Measurements from ENCODE around the gene LRRC4B. TPM values are rescaled to one million over a fixed set of nuclear protein-coding genes. Genes with fewer than 3 reads are reported as not detected.

Gene LRRC4B
- total and polyA plus RNA-seq, 2 of the 8 experiments (the other 6 are each of a cell fraction or from before 2014, with no cell fraction given), result 13.4 to 21.2 TPM

GRCh38 chr19:50476907-50477238, 91.4 kb downstream of the LRRC4B start:
- Histone ChIP-seq H4K5ac (ENCODE audit: insufficient read length, low read depth, low read length) (no peak overlapping the region), H3K4me2 (ENCODE audit: insufficient read depth in 1 of 2, low read depth in 2 of 2, low read length in 2 of 2) (peak overlapping the region; percentile 59 to 69), H3K4me3 (ENCODE audit: extremely low read depth in 1 of 4, insufficient read depth in 2 of 4, low read depth in 3 of 4, low read length in 4 of 4) (peak overlapping the region; percentile 79 to 92 (median 85)), H3K14ac (ENCODE audit: insufficient read length) (no peak overlapping the region), H2BK5ac (ENCODE audit: low read depth, low read length) (no peak overlapping the region), H2BK15ac (ENCODE audit: low read length) (no peak overlapping the region), H3K4ac (replicated peaks; ENCODE audit: insufficient read length, low read depth, low read length) (no peak overlapping the region), H3K9ac (replicated peaks in 1 of 4; ENCODE audit: extremely low read depth in 1 of 4, low read depth in 3 of 4, low read length in 3 of 4) (peak overlapping the region in 3 of 4 experiments; percentile 79 to 89 (median 84); a peak in 3 of 7 replicates), H3K18ac (ENCODE audit: extremely low read depth, low read length) (no peak overlapping the region), H3K79me1 (ENCODE audit: low read depth, low read length) (peaks cover 10% of the 10 kb centered on the region), H3K4me1 (replicated peaks in 1 of 4; ENCODE audit: control insufficient read depth in 3 of 4, insufficient read depth in 4 of 4, low read length in 3 of 4) (no peaks in the 10 kb centered on the region), H3K9me3 (ENCODE audit: insufficient read depth in 2 of 2, low read depth in 1 of 2, low read length in 1 of 2) (peaks cover 3 to 6% of the 10 kb centered on the region in 2 experiments; a peak in 3 of 4 replicates), H4K8ac (ENCODE audit: extremely low read depth, insufficient read depth, low read length) (no peak overlapping the region), H3K27ac (ENCODE audit: low read depth, low read length) (no peak overlapping the region), H3K56ac (replicated peaks; ENCODE audit: insufficient read length, low read depth, low read length) (no peak overlapping the region), H4K91ac (replicated peaks; ENCODE audit: insufficient read length, low read length) (no peak overlapping the region), H3K23me2 (ENCODE audit: low read depth, low read length) (peaks cover 2% of the 10 kb centered on the region; the same call in 1 of the 2 replicates), H3K79me2 (ENCODE audit: control insufficient read depth in 1 of 2, insufficient read depth in 2 of 2, low read length in 2 of 2) (peaks cover 4 to 16% of the 10 kb centered on the region in 2 experiments; a peak in 3 of 4 replicates), H3K23ac (ENCODE audit: insufficient read length) (no peak overlapping the region), H2BK120ac (replicated peaks; ENCODE audit: low read depth, low read length) (no peak overlapping the region), H3K36me3 (ENCODE audit: control insufficient read depth in 2 of 4, insufficient read depth in 4 of 4, low read length in 3 of 4) (peaks cover 2 to 36% (median 10%) of the 10 kb centered on the region in 4 experiments; a peak in 5 of 8 replicates), H3K27me3 (replicated peaks in 1 of 4; ENCODE audit: control insufficient read depth in 3 of 4, extremely low read depth in 1 of 4, insufficient read depth in 3 of 4, low read length in 3 of 4) (no peaks in the 10 kb centered on the region; a peak in 1 of 7 replicates), H2BK20ac (ENCODE audit: low read length) (no peak overlapping the region), H4K20me1 (replicated peaks in 1 of 2; ENCODE audit: control insufficient read depth in 1 of 2, insufficient read depth in 2 of 2, low read length in 2 of 2) (peaks cover 6 to 8% of the 10 kb centered on the region in 2 experiments), H2BK12ac (ENCODE audit: low read depth, low read length) (no peak overlapping the region), H2AFZ (ENCODE audit: low read length) (no peak overlapping the region), H2AK5ac (ENCODE audit: low read depth, low read length) (no peak overlapping the region)
- 28% methylated on average over 20 of the region's 20 CpGs; no CpG with 5 or more reads in 1 of the 2 experiments for WGBS, 2 experiments (ENCODE audit: extremely low coverage in 1 of 2, insufficient coverage in 1 of 2, insufficient read length in 1 of 2, insufficient replicate concordance in 2 of 2, low coverage in 1 of 2, low lambda C conversion rate in 2 of 2, missing lambda C conversion rate in 1 of 2)
- ChIA-PET POLR2A (ENCODE audit: partially characterized antibody) (interaction anchor here (0.7 to 2.7 kb wide), 4 partner anchors 9 to 614 kb away, joined by 4 to 12 read pairs (median 6); no protein-coding TSS in a partner anchor), CTCF (ENCODE audit: partially characterized antibody) (interaction anchor here (1.1 kb wide), 1 partner anchor 445 kb away, joined by 3 read pairs; no protein-coding TSS in a partner anchor)
- DNase-seq (ENCODE audit: low read depth in 1 of 2, low spot score in 2 of 2), result no peak
- FAIRE-seq, result no peak
- TF ChIP-seq HDAC2 (IDR thresholded peaks at IDR 0.05; ENCODE audit: borderline replicate concordance in 1 of 2, low read depth in 2 of 2, low read length in 2 of 2) (peak in 1 of 2 experiments; percentile 90; a peak in 1 of 4 replicates), EGR1 (IDR thresholded peaks at IDR 0.05; ENCODE audit: borderline replicate concordance, low read depth, low read length) (peak; percentile 21; the same call in 1 of the 2 replicates), GTF2F1 (IDR thresholded peaks at IDR 0.05; ENCODE audit: borderline replicate concordance, low read depth, low read length) (no peak), SP2 (IDR thresholded peaks at IDR 0.05; ENCODE audit: low read length) (no peak)
